HG02623 (cell line): ENCODE measurements around the gene KCNH5.
"Not testable (repeated sequence)": the region's sequence is repeated elsewhere in the genome, so short reads cannot be mapped to it uniquely, and the experiment has no call there.

Experiments used
- ATAC-seq: cut with Tn5 transposase; IDR thresholded peaks from one replicate; pipeline ENCODE4 v1.9.1; 2021; ENCODE audit warnings: moderate library complexity; ENCODE audit not compliant: unreplicated experiment

The KCNH5 gene

DNA sequence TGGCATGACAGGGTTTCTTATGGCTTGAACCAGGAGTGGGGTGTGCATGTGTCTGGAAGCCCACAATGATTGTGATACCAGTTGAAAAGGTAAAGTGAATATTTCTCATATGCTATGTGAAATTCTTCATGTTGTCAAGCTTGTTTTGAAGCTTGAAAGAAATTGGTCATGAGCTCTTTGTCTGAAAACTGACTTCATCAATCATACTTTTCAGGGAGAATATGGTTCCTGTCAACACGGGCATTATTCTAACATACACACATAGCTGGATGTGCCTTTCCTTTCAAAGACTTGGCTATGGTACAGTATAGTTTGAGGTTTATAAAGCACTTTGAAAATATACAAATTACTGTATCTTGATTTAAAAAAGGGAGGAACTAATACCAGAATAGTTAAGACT is 158.8 kb downstream of the KCNH5 start:
- no peak for ATAC-seq

DNA sequence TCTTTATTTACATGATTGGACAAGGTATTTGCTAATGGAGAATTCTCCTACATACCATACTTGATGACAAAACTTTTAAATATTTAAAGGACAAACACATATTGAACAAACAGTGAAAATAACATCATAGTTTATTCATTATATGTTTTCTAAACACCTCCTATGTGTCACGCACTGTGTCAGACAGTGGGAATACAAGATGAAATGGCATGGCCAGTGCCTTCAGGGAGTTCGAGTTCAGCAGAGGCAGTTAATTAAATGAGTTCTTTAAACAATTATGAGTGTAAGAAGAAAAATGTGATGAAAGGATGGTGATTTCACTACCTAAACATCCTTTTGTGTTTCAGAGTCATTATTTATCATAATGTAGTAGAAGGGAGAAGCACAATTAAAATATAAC is 159.8 kb downstream of the KCNH5 start:
- ATAC-seq: no peak

DNA sequence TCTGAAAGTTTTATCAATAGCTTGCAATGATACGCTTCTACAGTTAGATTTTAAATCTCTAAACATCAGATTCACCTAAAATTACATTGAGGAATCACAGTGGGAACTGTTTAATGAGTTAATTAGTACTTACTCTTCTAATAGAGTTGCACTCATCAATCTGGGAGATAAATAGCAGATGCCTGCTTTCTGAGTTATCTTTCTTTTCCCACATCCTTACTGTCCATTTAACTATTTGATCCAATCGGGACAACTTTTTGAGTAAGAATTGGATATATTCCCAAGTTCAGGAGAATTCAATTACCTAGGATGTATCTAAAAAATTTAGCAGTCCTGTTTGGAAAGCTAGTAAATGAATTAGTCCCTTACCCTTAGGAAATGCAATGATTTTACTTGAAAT is 162.3 kb downstream of the KCNH5 start:
- no peak for ATAC-seq

DNA sequence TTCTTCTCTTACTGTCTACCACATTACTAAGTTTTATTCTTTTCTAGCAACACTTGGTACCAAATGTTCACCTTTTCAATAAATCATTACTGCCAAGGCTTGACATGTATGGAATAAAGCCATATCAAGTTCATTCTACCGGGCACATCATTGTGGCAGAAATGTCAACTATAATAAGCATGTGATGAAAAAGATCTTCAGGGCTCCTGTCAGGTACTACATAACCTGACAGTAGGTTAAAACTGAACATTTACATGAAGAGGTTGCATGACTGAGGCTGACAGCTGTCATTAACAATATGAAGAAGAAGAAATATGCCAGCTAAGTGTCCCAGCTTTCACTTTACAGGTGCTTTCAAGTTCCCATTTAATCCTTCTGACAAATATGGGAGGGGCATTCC is 178.9 kb downstream of the KCNH5 start:
- ATAC-seq: no peak

DNA sequence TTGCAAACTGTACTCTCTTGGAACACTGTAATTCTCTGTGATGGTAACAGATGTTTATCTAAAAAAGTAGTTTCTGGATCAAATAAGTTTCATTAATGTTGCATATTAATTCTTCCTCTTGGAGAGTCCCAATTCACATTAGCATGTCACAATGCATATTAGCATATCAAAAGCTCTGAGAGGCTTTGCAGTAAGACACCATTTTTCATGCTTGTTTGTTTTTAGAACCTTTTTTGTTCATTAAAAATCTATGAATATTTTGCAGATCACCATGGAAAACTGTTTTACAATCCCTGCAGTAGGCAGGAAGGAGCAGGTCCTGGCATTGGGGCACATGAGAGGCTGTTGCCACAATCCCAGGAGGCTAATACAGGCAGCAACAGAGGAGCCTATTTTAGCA is 180.7 kb downstream of the KCNH5 start:
- no peak for ATAC-seq

DNA sequence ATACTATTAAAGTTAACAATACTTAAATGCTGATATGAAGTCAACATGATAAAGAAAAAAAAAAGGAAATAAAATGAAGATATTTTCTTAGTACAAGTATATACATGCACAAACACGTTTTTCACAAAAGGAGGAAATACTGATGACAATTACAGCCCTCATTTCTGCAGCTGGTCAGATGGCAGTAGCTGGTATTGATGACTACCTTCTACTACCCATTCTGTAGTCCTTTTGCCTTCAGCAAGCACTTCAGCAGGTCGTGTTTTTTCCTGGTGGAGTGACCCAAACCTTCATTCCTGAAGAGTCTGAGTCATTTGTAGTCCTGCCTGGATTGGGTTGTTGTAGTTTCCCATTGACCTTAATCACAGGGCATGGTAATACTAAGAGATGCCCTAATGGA is 187.2 kb downstream of the KCNH5 start:
- not testable (repeated sequence) for ATAC-seq

DNA sequence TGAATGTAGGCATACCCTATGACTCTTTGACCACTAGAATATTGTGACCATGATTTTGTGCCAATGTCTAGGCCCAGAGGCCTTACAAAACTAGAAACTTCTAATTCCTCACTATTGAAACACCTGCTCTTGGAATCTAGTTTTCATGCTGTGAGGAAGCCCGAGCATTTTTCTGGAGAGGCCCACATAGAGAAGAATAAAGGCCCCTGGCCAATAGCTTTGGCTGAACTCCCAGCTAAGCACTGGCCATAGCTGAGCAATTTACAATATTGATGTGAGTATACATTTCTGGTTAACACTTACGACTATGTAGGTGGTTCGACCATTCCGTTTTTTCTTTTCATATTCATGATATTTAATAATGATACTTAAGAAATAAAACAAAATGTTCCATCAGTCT is 190.3 kb downstream of the KCNH5 start:
- ATAC-seq: no peak

DNA sequence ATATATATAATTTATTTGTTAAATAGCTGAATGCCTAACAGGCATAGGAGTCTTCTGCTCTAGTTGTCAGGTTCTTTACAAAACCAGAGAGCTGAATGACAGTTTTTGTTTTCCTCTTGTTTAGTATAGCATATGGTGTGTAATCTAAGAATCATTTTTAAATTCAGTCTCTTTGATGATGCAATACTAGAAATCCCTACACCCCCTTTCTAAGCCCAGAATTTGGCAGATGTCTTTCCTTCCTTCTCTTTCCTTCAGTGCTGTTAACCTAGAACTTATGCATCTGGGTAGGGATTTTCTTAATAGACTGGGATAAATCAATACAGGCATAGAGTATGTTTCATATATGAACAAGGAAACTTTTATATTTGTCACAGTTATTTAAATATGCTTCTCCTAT is 198.1 kb downstream of the KCNH5 start:
- no peak for ATAC-seq

DNA sequence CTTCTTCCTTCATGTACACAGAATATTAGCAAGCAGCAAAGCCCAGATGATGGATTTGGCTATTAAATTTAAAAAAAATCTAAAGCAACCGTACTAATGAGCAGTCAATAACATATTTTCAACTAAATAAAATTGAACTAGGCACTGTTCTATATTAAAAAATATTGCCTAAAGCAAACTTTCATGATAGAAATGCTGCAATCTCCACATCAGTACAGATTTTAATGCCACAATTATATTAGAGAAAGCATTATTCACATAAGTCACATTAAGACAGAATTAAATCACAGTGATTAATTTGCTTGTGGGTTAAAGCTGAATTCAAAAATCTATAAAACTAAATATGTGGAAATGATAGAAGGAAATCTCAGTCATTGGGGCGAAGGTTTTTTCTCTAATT is 200.7 kb downstream of the KCNH5 start:
- no peak for ATAC-seq

DNA sequence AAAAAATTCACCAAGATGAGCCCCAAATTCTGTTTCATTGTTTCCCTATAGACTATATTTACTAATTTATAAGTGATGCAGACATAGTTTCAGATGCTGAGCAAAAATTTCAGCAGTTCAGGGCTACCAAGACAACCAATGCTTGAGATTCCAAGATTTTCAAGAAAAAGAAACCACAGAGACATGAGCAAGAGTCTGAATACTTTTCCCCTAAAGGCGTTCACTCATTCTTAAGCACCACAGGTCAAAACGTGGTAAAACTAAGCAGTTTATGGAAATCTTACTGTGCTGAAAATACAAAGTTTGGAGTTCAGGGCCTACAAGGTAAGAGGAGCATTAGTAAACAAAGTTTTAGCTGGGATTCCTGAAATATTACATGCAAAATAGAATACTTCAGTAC is 221.2 kb downstream of the KCNH5 start:
- ATAC-seq: no peak

DNA sequence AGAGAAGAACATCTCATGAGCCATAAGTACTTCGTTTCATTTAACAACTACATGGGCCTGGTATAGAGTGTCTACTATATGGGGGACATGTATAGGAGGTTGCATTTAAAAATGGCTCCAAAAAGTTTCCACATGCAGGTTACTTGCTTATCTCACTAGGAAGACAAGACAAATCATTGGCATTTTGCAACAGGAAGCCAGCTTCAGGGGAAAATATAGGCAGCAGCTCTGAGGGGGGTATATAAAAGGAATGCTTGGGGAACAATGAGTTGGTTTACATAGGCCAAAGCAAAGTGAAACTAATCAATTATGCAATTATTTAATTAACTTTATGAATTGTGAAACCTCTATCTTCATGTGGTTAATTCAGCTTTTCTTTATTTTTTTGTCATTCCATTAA is 225.3 kb downstream of the KCNH5 start:
- ATAC-seq: no peak

DNA sequence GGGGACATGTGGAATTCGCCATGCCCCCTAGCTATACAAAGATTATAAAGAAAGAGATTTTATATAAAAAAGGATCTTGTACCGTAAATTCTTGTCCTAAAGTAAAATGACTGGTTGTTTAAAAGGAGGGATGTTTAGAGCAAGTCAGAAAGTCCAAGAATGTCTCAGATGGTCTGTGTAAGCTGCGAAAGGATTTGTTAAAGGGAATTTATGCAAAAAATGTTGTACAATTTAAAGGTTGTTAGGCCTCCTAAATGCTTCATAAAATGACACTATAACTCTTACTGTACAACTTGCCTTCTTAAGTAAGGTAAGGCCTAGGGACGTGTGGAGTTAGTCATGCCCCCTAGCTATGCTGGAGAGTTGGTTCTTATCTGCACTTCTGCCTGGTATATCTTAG is 237.6 kb downstream of the KCNH5 start:
- no peak for ATAC-seq

DNA sequence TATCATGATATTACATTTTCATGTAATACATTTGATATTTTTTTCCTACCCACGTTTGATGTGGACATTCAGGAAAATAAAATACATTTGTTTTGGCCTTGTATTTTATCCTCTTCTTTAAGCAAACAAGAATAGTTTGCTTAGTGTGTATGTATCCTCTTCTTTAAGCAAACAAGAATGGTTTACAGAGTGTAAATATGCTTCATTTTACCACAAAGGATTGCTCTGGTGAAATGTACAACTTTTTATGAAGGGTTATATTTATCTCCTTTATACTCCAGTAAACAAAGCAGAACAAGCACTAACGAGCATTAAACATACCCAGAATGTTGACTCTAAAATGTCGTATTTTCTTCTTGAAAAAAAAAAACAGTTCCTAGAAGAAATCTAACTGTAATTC is 244.7 kb downstream of the KCNH5 start:
- ATAC-seq: no peak

DNA sequence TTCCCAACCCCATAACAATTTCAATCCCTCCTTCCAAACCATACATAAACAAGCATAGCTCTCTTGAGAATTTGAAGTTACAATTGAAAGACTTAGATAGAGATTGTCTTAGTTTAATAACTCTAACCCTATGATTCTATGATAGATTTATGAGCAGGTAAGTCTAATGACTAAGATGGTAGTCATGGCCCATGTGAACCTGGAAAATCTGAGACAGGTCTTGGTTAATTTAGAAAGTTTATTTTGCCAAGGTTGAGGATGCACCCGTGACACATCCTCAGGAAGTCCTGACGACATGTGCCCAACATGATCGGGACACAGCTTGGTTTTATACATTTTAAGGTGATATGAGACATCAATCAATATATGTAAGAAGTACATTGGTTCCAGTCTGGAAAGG is 248.8 kb downstream of the KCNH5 start:
- ATAC-seq: no peak

DNA sequence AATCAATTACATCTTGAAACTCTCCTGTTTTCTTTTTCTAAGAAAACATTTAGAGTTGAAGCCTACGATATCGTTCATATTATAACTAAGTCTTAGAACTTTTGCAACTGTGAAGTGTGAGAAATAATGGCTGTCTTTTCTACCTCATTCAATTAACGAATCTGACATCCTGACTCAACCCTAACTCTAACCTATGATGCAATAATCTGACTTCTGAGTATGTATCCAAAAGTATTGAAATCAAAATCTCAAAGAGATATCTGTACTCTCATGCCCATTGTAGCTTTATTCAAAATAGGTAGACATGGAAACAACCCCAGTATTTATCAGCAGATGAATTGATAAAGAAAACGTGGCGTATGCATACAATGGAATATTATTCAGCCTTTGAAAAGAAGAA is 252.7 kb downstream of the KCNH5 start:
- no peak for ATAC-seq

DNA sequence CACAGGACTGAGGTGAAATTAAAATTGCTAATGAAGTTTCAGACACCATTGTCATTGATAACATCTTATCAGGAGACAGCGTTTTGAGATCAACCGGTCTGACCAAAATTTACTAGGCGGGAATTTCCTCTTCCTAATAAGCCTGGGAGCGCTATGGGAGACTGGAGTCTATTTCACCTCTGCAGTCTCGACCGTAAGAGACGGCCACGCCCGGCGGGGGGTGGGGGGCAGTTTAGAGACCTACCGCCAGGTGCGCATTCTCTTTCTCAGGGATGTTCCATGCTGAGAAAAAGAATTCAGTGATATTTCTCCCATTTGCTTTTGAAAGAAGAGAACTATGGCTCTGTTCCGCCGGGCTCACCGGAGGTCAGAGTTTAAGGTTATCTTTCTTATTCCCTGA is 263.9 kb downstream of the KCNH5 start:
- not testable (repeated sequence) for ATAC-seq

DNA sequence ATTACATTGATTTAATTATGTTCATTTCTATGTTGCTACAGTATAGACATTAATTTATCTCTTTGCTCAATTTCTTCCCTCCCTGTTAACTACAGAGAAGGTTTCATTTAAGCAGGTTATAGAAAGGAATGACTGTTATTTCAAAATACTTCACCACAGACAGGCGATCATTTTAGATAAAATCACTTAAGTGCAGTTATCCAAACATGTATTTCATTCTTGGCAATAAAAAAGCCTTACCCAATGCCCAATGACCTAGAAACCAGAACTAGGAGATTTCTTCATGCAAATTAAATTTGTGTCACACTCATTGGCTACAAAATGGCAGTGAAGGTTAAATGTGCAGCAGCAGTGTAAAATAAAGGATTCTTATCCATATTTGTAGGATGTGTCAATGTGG is 266.4 kb downstream of the KCNH5 start:
- ATAC-seq: no peak

DNA sequence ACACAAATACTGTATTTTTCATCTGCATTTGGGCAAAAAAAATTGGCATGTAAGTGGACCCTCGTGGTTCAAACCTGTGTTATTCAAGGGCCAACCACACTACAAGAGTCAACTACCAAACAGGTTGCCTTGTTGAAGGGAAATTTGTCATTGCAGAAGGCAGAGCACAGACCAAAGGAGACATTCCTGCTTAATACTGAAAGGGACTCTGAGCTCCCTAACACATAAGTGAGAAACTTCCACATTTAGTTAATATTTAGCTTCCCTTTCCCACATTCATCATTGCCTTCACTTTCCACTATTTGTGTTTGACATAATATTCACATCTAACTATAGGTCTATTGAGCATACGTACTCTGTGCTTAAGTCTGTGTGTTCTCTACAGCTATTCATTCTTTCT is 266.9 kb downstream of the KCNH5 start:
- no peak for ATAC-seq

DNA sequence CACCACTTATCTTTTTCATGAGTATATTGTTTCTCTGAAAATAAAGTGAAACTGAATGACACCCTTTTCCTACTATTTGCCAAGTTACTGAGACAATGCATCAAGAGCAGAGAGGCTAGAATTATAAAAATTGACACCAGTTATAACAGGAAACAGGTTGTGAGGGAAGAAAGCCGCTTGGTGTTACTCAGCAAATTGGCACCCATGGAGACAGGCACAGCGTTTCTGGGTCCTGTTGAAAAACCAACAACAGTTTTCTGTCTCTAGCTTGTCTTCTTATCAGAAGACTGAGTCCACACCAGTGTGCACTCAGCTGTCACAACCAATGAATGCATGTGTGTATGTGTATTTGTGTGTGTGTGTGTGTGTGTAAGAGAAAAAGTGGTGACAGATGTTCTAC is 267.7 kb downstream of the KCNH5 start:
- ATAC-seq: no peak

DNA sequence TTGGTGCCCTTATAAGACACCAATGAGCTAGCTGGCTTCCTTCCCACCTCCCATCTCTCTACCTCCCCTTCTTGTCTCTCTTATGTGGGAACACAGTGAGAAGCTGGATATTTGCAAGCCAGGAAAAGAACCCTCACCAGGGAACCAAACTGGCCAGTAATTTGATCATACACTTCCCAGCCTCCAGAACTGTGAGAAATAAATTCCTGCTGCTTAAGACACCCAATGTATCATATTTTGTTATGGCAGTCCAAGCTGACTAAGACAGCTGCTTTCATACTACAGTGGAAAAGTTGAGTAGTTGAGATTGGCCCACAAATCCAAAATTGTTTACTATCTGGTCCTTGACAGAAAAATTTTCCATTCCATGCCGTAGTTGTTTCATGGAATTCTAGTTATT is 269.0 kb downstream of the KCNH5 start:
- no peak for ATAC-seq

DNA sequence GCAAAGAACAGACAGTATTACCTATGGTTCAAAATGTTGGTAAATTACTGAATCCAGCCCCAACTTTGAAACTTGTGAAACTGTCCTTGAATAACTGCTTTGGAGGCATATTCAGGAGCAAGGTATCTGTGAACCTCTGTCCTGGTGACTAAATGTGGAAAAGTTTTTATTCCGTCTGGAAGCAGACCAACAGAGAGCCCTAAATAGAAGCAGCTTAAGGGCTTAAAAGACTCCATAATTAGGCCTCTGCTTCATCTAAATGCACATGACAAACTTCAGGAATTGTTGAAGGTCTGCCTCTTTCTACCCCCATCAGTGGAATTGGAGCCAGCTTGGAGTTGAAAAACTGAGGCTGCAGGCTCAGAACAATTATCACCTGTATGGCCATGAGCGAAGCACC is 276.5 kb downstream of the KCNH5 start:
- no peak for ATAC-seq

DNA sequence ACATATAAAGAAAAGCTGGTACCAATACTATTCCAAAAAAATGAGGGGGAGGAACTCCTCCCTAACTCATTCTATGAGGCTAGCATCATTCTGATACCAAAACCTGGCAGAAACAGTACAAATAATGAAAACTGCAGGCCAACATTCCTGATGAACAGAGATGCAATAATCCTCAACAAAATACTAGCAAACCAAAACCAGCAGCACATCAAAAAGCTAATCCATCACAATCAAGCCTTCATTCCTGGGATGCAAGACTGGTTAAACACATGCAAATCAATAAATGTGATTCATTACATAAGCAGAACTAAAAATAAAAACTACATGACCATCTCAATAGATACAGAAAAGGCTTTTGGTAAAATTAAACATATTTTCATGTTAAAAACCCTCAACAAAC is 281.3 kb downstream of the KCNH5 start:
- no peak for ATAC-seq

DNA sequence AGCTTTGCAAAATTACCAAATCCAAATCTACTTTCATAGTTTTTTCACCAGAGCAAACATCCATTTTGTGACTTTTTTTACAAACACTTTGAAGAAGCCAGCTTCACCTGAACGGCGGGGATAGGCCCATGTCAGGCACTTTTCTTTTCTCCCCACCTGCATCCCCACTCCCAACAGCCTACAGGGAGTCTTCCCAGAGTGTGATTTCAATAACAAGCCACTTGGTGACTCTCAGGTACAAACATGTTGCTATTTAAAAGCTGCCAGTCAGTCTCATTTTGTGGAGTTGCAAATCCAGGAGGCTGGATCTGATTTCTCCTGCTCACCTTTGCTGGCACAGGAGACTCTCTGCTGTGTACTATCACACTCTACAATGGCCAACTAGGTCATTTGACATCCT is 285.5 kb downstream of the KCNH5 start:
- ATAC-seq: no peak

DNA sequence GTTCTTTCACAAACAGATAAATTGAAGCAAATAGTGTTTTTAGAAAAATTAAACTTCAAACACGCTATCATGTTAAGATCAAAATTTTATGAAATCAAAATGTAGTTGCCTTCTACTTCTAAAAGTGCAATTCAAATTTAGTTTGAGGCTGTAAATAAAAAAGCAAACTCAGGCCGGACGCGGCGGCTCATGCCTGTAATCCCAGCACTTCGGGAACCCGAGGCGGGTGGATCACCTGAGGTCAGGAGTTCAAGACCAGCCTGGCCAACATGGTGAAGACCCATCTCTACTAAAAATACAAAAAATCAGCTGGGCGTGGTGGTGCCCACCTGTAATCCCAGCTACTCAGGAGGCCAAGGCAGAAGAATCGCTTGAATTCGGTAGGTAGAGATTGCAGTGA is 298.4 kb downstream of the KCNH5 start:
- ATAC-seq: not testable (repeated sequence)
